ENCODE data around the gene ZNRF3. TPM values are rescaled to one million over a fixed set of nuclear protein-coding genes. Genes with fewer than 3 reads are reported as not detected.

Gene ZNRF3
- polyA plus RNA-seq, 3 donors, result 0.13 TPM; not detected in 2

- DNase-seq, result no peak
- Histone ChIP-seq H4K20me1 (ENCODE audit: insufficient read depth, low read length) (no peaks in the 10 kb centered on the region), H3K36me3 (replicated peaks in 1 of 2; ENCODE audit: control insufficient read depth in 1 of 2, insufficient read depth in 2 of 2, low read length in 2 of 2) (no peaks in the 10 kb centered on the region), H3K4me2 (replicated peaks; ENCODE audit: extremely low read depth, low read length, poor library complexity, severe bottlenecking) (no peak overlapping the region), H3K27ac (ENCODE audit: low read depth in 1 of 2, low read length in 2 of 2) (no peak overlapping the region), H3K4me1 (ENCODE audit: control insufficient read depth in 1 of 2, insufficient read depth in 2 of 2, low read length in 2 of 2) (peaks cover 7 to 9% of the 10 kb centered on the region in 2 donors), H3K9ac (ENCODE audit: insufficient read depth, low read length, poor library complexity, severe bottlenecking) (no peak overlapping the region), H3K79me2 (ENCODE audit: insufficient read depth, low read length) (no peaks in the 10 kb centered on the region), H2AFZ (ENCODE audit: insufficient read depth, low read depth, low read length, poor library complexity, severe bottlenecking) (no peak overlapping the region), H3K9me3 (replicated peaks in 1 of 2; ENCODE audit: control insufficient read depth in 1 of 2, insufficient read depth in 1 of 2, low read length in 2 of 2) (peaks cover 0 to 7% of the 10 kb centered on the region in 2 donors), H3K27me3 (ENCODE audit: control insufficient read depth in 2 of 2, insufficient read depth in 2 of 2, low read length in 2 of 2) (peaks cover 30 to 37% of the 10 kb centered on the region in 2 donors), H3K4me3 (replicated peaks in 1 of 3; ENCODE audit: low read depth in 2 of 3, low read length in 3 of 3) (no peak overlapping the region)
- Mint-ChIP-seq H3K27ac (no peak overlapping the region), H3K36me3 (peaks cover 0 to 11% of the 10 kb centered on the region in 2 donors), H3K27me3 (ENCODE audit: low read depth in 3 of 3) (peaks cover 36 to 47% (median 46%) of the 10 kb centered on the region in 3 donors), H3K4me3 (no peak overlapping the region), H3K9me3 (peaks cover 0 to 9% (median 0%) of the 10 kb centered on the region in 7 donors), H3K4me1 (peaks cover 15% of the 10 kb centered on the region)
- TF ChIP-seq CTCF (IDR thresholded peaks at IDR 0.05), result no peak
- intact Hi-C loops (cut with micrococcal nuclease), result no loop called here
- WGBS (ENCODE audit: insufficient coverage), result 94% methylated on average over 2 of the region's 2 CpGs
Observed at GRCh38 chr22:29032584-29032983, 149.2 kb downstream of the ZNRF3 start.

- no peak for TF ChIP-seq CTCF (IDR thresholded peaks at IDR 0.05)
- no peaks in the 10 kb centered on the region for H3K9me3 Mint-ChIP-seq
- Histone ChIP-seq H3K9ac (ENCODE audit: insufficient read depth, low read length, poor library complexity, severe bottlenecking) (no peak overlapping the region), H3K4me1 (ENCODE audit: control insufficient read depth in 1 of 2, insufficient read depth in 2 of 2, low read length in 2 of 2) (no peaks in the 10 kb centered on the region), H3K27ac (ENCODE audit: low read depth in 1 of 2, low read length in 2 of 2) (no peak overlapping the region), H3K36me3 (replicated peaks in 1 of 2; ENCODE audit: control insufficient read depth in 1 of 2, insufficient read depth in 2 of 2, low read length in 2 of 2) (no peaks in the 10 kb centered on the region), H3K9me3 (replicated peaks in 1 of 2; ENCODE audit: control insufficient read depth in 1 of 2, insufficient read depth in 1 of 2, low read length in 2 of 2) (no peaks in the 10 kb centered on the region), H2AFZ (ENCODE audit: insufficient read depth, low read depth, low read length, poor library complexity, severe bottlenecking) (no peak overlapping the region), H3K27me3 (ENCODE audit: control insufficient read depth in 2 of 2, insufficient read depth in 2 of 2, low read length in 2 of 2) (no peaks in the 10 kb centered on the region), H3K79me2 (ENCODE audit: insufficient read depth, low read length) (no peaks in the 10 kb centered on the region), H3K4me2 (replicated peaks; ENCODE audit: extremely low read depth, low read length, poor library complexity, severe bottlenecking) (no peak overlapping the region), H4K20me1 (ENCODE audit: insufficient read depth, low read length) (no peaks in the 10 kb centered on the region), H3K4me3 (replicated peaks in 1 of 3; ENCODE audit: low read depth in 2 of 3, low read length in 3 of 3) (no peak overlapping the region)
- H3K4me1 Mint-ChIP-seq, result peaks cover 2% of the 10 kb centered on the region
- H3K36me3 Mint-ChIP-seq, result no peaks in the 10 kb centered on the region
- intact Hi-C loops (cut with micrococcal nuclease), result no loop called here
- WGBS (ENCODE audit: insufficient coverage), result 100% methylated on average over 3 of the region's 4 CpGs
- no peak for DNase-seq
- peaks cover 6 to 10% (median 7%) of the 10 kb centered on the region in 3 donors for H3K27me3 Mint-ChIP-seq (ENCODE audit: low read depth in 3 of 3)
- no peak overlapping the region for H3K27ac Mint-ChIP-seq
- H3K4me3 Mint-ChIP-seq, result no peak overlapping the region
Observed at GRCh38 chr22:29037340-29037932, 154.1 kb downstream of the ZNRF3 start.
